Progenitor cell of endocrine pancreas (in vitro differentiated cells): ENCODE results near the gene FTCD. TPM values are rescaled to one million over a fixed set of nuclear protein-coding genes. Genes with fewer than 3 reads are reported as not detected.
A peak's percentile ranks its signal among the peaks of the same experiment; 100 is the strongest.

Source experiments
- DNase-seq: peaks from one replicate; pipeline ENCODE4 v3.0.0; 2021; ENCODE audit warnings: low spot score; ENCODE audit not compliant: unreplicated experiment
- H3K27ac Mint-ChIP-seq: 2 replicates; pipeline ENCODE4 v1.8.0; 2021; ENCODE audit warnings: mild to moderate bottlenecking, moderate library complexity, mixed read lengths
- H3K27me3 Mint-ChIP-seq: 2 replicates; pipeline ENCODE4 v1.8.0; 2021; ENCODE audit warnings: mixed read lengths
- H3K36me3 Mint-ChIP-seq: 2 replicates; pipeline ENCODE4 v1.8.0; 2022; ENCODE audit warnings: mixed read lengths; ENCODE audit not compliant: insufficient read depth
- H3K4me1 Mint-ChIP-seq: 2 replicates; pipeline ENCODE4 v1.8.0; 2021; ENCODE audit warnings: low read depth, mixed read lengths
- H3K4me3 Mint-ChIP-seq: 2 replicates; pipeline ENCODE4 v1.8.0; 2021; ENCODE audit warnings: low read depth, mild to moderate bottlenecking, moderate library complexity, mixed read lengths
- H3K9me3 Mint-ChIP-seq: 2 replicates; pipeline ENCODE4 v1.8.0; 2021; ENCODE audit warnings: low read depth, mixed read lengths
- total RNA-seq: library from RNA; stranded (reverse); gene quantifications from 2 replicates; pipeline ENCODE4 v1.2.1, GENCODE V29; 2021
- TF ChIP-seq, protein P1 (sequence below): fragments of 200-600 bp; sonication (generic); IDR thresholded peaks from one replicate; pipeline ENCODE4 v1.5.0; 2021; ENCODE audit warnings: antibody characterized with exemption, mild to moderate bottlenecking; ENCODE audit not compliant: unreplicated experiment

FTCD gene
- total RNA-seq, 1 donor from 2014 or later = 49.3 TPM

GRCh38 chr21:46113497-46114176 is 41.7 kb downstream of the FTCD start:
- H3K9me3 Mint-ChIP-seq = no peaks in the 10 kb centered on the region
- H3K36me3 Mint-ChIP-seq = peaks cover 3% of the 10 kb centered on the region
- no peaks in the 10 kb centered on the region for H3K4me1 Mint-ChIP-seq
- DNase-seq = no peak
- H3K27me3 Mint-ChIP-seq = no peaks in the 10 kb centered on the region
- H3K4me3 Mint-ChIP-seq = no peak overlapping the region
- no peak overlapping the region for H3K27ac Mint-ChIP-seq
- TF ChIP-seq, protein P1, sequence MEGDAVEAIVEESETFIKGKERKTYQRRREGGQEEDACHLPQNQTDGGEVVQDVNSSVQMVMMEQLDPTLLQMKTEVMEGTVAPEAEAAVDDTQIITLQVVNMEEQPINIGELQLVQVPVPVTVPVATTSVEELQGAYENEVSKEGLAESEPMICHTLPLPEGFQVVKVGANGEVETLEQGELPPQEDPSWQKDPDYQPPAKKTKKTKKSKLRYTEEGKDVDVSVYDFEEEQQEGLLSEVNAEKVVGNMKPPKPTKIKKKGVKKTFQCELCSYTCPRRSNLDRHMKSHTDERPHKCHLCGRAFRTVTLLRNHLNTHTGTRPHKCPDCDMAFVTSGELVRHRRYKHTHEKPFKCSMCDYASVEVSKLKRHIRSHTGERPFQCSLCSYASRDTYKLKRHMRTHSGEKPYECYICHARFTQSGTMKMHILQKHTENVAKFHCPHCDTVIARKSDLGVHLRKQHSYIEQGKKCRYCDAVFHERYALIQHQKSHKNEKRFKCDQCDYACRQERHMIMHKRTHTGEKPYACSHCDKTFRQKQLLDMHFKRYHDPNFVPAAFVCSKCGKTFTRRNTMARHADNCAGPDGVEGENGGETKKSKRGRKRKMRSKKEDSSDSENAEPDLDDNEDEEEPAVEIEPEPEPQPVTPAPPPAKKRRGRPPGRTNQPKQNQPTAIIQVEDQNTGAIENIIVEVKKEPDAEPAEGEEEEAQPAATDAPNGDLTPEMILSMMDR = no peak

GRCh38 chr21:46112725-46113215 is 42.6 kb downstream of the FTCD start:
- Mint-ChIP-seq H3K4me3 (no peak overlapping the region), H3K4me1 (no peaks in the 10 kb centered on the region), H3K9me3 (peaks cover 7% of the 10 kb centered on the region), H3K27me3 (no peaks in the 10 kb centered on the region), H3K27ac (no peak overlapping the region), H3K36me3 (peaks cover 3% of the 10 kb centered on the region)
- TF ChIP-seq, protein P1 = no peak
- peak; percentile 6 for DNase-seq

DNA sequence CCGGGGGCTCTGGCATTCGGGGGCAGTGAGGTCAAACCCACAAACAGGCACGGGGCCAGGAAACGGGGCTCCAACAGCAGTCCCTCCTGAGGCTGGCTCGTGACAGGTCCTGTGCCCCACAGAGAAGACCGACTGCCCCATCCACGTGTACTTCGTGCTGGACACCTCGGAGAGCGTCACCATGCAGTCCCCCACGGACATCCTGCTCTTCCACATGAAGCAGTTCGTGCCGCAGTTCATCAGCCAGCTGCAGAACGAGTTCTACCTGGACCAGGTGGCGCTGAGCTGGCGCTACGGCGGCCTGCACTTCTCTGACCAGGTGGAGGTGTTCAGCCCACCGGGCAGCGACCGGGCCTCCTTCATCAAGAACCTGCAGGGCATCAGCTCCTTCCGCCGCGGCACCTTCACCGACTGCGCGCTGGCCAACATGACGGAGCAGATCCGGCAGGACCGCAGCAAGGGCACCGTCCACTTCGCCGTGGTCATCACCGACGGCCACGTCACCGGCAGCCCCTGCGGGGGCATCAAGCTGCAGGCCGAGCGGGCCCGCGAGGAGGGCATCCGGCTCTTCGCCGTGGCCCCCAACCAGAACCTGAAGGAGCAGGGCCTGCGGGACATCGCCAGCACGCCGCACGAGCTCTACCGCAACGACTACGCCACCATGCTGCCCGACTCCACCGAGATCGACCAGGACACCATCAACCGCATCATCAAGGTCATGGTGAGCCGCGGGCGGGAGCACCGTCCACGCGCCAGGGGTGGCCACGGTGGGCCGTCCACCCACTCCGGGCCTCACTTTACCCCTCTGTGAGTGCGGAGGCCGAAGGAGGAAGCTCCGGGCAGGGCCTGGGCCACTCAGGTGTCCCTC is 43.3 kb downstream of the FTCD start:
- Mint-ChIP-seq H3K27me3 (no peaks in the 10 kb centered on the region), H3K9me3 (peaks cover 10% of the 10 kb centered on the region), H3K4me1 (no peaks in the 10 kb centered on the region), H3K36me3 (peaks cover 4% of the 10 kb centered on the region), H3K4me3 (no peak overlapping the region), H3K27ac (no peak overlapping the region)
- peak; percentile 8 for DNase-seq
- TF ChIP-seq, protein P1 = no peak

GRCh38 chr21:46111193-46111571 is 44.2 kb downstream of the FTCD start:
- peaks cover 11% of the 10 kb centered on the region for H3K9me3 Mint-ChIP-seq
- H3K27me3 Mint-ChIP-seq = no peaks in the 10 kb centered on the region
- no peaks in the 10 kb centered on the region for H3K4me1 Mint-ChIP-seq
- peak; percentile 3 for DNase-seq
- H3K36me3 Mint-ChIP-seq = peaks cover 4% of the 10 kb centered on the region
- no peak overlapping the region for H3K4me3 Mint-ChIP-seq
- H3K27ac Mint-ChIP-seq = no peak overlapping the region
- TF ChIP-seq, protein P1 = no peak

DNA sequence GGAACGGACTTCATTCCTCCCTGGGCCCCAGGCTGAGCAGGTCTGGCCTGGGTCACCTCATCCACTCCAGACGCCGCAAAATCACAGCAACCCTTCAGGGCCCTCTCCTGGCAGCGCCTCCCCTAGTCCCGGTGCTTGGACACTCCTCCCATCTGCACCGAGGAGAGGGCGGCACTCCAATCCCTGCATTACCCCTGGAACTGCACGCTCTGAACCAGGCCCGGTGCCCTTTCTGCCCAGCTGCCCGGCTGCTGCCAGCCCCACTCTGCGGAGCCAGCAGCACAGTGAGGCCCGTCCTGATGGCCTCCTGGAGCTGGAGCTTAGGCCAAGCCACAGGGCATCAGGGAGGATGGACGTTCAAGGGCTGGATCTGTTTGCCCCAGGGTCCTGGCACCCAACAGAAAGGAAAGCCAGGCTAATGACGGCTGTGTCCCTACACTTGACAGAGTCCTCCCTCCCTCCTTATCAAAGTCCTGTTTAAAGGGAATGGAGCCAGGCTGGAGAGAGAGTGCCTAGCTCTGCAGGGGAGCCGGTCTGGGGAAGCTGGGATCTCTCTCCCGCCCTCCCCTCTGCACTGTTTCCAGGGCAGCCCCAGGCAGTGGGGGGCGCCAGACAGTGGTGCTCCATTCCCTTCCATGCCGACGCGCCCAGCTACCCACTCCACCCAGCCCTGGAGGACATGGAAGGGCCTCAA is 44.7 kb downstream of the FTCD start:
- Mint-ChIP-seq H3K27me3 (no peaks in the 10 kb centered on the region), H3K4me3 (no peak overlapping the region), H3K4me1 (no peaks in the 10 kb centered on the region), H3K9me3 (peaks cover 14% of the 10 kb centered on the region), H3K36me3 (peaks cover 4% of the 10 kb centered on the region), H3K27ac (no peak overlapping the region)
- TF ChIP-seq, protein P1 = no peak
- DNase-seq = peak; percentile 3
